HG03095 (cell line): ENCODE measurements around the gene C1orf53.
"Not testable (repeated sequence)": the region's sequence is repeated elsewhere in the genome, so short reads cannot be mapped to it uniquely, and the experiment has no call there.

Experiments
- ATAC-seq: cut with Tn5 transposase; IDR thresholded peaks from one replicate; pipeline ENCODE4 v1.9.1; 2021; ENCODE audit warnings: moderate library complexity; ENCODE audit not compliant: unreplicated experiment

Gene C1orf53

DNA sequence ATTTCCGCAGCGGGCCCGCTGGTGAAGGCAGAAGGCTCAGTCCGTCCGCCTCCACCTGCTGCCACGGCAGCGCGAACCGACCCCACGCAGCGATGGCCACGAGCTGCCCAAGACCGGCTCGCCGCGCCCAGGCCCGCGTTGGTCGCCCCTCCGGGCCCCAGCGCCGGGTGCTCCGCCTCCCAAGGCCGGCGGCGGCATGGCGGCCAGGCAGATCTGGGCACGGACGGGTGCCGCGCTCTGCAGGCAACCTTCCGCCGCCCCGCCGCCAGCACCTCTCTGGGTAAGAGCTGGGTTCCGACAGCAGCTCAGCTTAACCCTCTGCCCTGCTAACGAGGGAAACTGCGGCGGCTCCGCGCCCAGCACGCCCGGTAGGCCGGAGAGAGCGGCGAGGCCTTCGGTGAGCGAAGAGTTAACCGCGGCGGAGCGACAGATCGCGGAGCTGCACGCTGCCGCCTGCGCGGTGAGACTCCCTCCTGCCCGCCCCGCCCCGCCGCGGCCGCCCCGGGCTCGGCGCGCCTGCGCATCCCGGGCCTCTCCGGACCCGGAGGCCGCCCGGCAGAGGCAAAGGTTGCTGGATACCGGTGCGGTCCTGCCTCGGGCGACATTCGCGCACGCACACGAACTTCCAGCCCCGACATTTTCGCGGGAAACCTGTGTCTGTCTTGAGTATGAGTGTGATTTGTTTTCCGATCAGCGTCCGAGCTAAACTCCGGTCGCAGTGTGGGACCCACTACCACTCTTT is at the start of gene C1orf53:
TSS of gene C1orf53 (plus strand) at position 177 of the 742 bp plus-strand sequence. CDS start at position 197, 20 bp downstream.
- ATAC-seq: peak; percentile 98

DNA sequence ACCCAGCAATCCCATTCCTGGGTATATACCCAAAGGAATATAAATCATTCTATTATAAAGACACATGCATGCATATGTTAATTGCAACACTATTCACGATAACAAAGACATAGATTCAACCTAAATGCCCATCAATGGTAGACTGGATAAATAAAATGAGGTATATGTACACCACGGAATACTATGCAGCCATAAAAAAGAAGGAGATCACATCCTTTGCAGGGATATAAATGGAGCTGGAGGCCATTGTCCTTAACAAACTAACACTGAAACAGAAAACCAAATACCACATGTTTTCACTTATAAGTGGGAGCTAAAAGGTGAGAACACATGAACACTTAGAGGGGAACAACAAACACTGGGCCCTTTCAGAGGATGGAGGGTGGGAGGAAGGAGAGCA is 46.7 kb upstream of the C1orf53 start:
- not testable (repeated sequence) for ATAC-seq

DNA sequence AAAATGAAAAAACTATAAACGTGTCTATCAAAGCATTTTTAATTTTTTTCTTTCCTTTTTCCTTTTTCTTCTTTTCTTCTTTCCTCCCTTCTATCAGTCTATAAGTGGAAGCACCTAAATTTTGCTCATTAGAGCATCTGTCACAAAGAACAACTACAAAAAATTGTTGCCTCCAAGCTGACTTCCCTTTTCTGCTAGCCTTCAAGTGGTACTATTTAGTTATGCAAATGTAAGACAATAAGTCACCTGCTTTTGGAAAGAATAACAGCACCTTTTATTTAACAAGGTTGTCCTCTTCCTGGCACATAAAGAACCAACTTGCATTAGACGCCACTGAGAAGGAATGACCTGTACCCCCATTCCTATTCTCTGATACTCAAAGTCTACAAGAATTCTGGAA is 45.0 kb upstream of the C1orf53 start:
- no peak for ATAC-seq

DNA sequence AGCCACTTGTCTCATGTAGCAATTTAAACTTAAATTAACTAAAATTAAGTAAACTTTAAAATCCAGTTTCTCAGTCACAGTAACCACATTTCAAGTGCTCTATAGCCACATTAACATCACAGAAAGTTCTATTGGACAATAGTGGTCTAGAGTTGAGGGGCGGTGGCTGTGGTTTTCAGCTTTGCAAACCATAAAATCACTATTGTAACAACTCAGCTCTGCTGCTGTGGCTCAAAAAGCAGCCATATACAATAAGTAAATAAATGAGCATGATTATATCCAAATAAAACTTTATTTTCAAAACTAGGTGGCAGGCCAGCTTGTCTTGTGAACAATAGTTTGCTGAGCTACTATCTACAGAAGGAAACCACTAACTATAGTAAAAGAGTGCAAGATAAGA is 43.4 kb upstream of the C1orf53 start:
- ATAC-seq: no peak

DNA sequence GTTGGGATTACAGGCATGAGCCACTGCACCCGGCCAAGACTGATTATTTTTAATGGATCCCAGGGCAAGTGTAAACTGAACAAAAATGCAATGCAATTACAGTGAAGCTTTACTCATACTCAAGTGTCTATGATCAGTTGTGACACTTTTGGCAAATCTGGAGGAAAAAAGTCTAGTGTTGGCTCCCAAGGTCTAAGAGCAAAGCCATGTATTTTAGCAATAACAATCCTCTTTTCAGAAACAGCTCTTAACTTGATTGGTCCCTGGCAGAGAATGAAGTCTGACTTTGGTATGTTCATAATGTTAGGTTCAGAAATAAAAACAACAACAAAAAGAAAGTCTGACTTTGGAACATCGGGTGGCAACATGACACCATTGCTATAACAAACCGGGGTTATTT is 40.2 kb upstream of the C1orf53 start:
- ATAC-seq: no peak

DNA sequence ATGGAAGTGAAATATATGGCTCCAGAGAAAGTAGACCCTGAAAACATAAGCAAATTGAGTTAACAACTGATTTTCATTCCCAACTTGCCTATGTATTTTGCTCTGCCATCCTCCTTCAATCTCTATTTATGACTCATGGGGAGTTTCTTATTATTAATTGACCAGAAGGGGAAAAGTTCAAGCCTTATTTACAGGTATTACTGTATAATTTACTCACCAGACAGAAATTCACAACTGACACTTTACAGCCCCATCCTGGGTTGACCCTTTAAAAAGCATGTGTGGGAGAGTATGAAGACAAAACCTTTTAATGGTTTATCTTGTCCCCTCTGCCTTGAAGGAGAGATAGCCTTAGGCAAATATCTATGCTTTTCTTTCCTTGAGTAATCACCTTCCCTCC is 39.8 kb upstream of the C1orf53 start:
- ATAC-seq: no peak

DNA sequence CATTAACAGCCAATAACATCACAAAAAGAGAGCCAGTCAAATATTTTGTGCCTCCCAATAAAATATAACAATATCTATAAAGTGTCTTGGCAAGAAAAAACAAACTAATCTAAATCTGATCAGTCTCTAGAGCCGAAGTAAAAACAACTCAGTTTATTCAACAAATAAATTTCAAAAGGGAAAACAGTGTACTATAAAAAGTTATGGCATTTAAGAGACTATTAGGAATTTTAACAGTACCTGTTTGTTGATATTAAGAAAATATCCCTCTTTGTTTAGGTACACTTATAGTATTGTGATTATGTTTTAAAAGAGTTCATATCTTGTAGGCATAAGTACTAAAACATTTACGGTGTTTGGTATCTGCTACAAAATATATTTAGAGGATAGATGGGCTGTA is 36.6 kb upstream of the C1orf53 start:
- no peak for ATAC-seq

DNA sequence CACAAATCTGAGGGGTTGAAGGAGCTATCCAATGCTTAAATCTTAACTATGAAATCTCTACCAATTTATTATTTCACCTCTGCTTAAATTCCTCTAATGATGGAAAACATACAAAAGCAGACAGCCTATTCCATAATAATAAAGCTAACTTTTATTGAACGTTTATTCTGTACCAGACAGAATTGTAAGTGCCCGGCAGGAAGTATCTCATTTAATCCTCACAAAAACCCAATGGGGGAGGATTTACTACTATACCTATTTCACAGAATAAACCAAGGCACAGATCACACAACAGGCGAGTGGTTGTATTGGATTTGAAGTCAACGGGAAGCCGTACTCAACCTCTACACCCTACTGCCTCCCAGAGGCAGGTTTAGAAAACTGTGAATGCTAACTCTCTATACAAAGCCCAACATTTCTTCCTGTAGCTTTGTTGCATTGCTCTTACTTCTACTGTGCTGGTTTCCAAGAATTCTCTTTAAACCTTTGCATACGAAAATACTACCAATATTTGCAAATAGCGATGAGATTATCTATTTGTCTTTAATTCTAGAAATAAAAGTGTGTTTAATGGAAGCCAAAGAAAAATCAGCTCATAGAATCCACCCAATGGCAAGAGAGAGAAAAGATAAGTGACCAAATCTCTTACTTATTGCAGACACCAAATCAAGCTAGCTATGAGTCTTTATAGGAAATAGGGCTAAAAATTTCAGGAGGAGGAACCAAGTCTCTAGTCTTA is 33.5 kb upstream of the C1orf53 start:
- ATAC-seq: peak; percentile 87

DNA sequence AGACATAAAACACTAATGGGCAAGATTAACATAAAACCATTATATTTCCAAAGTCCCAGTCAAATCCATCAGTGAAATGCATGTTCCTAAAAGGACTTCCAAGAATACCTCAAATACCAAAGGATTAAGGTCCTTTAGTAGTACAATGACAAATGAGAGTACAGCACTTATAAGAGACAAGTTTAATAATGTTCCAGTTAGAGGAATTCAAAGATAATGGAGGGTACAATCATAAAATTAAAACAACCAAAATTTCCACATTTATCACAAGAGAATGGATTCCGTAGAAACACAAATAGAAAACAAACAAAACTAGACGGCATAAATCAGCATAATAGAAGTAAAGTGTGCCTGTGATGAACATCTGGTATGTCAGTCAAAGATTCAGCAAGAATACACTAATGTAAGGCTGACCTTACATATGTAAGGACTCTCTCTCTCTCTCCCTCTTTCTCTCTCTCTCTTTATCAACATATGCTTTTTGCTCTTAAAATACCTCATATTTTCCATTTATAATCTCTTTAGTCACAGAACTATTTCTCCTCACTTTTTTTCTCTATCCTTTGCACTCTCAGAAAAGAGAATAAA is 32.8 kb upstream of the C1orf53 start:
- ATAC-seq: no peak

DNA sequence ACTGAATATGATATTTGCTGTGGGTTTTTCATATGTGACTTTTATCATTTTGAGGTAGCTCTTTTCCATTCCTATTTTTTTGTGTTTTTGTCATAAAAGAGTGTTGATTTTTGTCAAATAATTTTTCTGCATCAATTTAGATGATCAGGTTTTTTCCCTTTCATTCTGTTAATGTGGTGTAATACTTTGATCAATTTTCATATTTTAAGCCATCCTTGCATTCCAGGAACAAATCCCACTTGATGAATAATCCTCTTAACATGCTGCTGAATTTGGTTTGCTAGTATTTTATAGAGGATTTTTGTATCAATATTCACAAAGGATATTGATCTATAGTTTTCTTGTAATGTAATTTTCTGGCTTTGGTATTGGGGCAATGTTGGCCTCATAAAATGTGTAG is 25.5 kb upstream of the C1orf53 start:
- ATAC-seq: no peak

DNA sequence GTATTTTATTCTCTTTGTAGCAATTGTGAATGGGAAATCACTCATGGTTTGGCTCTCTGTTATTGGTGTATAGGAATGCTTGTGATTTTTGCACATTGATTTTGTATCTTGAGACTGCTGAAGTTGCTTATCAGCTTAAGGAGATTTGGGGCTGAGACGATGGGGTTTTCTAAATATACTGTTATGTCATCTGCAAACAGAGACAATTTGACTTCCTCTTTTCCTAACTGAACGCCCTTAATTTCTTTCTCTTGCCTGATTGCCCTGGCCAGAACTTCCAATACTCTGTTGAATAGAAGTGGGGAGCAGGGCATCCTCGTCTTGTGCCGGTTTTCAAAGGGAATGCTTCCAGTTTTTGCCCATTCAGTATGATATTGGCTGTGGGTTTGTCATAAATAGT is 22.0 kb upstream of the C1orf53 start:
- ATAC-seq: not testable (repeated sequence)

DNA sequence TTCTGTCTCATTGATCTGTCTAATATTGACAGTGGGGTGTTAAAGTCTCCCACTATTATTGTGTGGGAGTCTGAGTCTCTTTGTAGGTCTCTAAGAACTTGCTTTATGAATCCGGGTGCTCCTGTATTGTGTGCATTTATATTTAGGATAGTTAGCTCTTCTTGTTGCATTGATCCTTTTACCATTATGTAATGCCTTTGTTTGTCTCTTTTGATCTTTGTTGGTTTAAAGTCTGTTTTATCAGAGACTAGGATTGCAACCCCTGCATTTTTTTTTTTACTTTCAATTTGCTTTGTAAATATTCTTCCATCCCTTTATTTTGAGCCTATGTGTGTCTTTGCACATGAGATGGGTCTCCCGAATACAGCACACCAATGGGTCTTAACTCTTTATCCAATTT is 20.2 kb upstream of the C1orf53 start:
- not testable (repeated sequence) for ATAC-seq

DNA sequence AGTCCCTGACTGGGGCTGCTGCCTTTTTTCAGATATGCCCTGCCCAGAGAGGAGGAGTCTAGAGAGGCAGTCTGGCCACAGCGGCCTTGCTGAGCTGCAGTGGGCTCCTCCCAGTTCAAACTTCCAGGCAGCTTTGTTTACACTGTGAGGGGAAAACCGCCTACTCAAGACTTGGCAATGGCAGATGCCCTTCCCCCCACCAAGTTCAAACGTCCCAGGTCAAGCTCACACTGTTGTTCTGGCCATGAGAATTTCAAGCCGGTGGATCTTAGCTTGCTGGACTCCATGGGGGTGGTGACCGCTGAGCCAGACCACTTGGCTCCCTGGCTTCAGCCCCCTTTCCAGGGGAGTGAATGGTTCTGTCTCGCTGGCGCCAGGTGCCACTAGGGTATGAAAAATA is 18.3 kb upstream of the C1orf53 start:
- no peak for ATAC-seq

DNA sequence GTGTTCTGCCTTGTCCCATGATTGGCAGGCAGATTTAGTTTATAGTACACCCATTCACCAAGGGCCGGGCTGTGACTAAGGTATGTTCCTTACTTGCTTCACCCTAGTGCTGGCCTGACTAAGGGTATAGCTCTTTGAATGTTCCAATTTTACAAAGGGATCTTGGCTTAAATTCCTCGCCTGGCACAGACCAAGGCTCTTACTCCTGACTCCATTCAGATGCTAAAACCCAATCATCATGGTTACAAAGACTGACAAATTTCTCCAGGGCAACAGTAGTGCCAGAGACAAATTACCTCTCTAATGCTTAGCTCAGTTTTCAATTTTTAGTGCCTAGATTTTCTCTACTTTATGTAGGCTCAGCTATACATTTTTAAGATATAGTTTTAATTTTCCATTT is 11.5 kb upstream of the C1orf53 start:
- ATAC-seq: no peak

DNA sequence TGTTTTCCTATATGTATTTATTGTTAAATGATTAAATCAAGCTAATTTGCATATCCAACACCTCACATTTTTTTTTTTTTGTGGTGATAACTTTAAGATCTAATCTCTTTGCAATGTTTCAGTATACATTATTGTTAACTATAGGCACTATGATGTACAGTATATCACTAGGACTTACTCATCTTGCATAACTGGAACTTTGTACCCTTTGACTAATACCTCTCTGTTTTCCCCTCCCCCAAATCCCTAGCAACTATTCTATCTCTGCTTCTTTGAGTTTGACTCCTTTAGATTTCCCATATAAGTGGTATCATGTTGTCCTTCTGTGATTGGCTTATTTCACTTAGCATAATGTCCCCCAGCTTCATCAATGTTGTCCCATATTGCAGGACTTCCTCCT is 9.7 kb upstream of the C1orf53 start:
- no peak for ATAC-seq

DNA sequence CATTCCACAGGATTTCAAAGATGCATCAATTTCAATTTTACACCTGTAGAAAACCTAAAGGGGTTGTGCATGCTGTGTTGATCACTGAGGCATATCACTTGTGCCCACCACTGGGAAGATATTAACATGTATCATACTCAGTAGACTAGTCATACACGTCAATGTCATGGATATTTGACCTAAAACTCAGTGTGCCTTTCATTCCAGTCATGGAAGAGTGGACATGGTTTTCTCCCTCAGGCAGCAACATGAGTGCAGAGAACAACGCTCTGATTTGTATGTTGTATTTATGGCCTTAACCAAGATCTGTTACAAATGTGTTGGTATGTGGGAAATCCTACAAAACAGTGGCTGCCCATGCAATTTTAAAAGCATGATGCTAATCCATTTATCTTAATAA is 6.1 kb upstream of the C1orf53 start:
- no peak for ATAC-seq

DNA sequence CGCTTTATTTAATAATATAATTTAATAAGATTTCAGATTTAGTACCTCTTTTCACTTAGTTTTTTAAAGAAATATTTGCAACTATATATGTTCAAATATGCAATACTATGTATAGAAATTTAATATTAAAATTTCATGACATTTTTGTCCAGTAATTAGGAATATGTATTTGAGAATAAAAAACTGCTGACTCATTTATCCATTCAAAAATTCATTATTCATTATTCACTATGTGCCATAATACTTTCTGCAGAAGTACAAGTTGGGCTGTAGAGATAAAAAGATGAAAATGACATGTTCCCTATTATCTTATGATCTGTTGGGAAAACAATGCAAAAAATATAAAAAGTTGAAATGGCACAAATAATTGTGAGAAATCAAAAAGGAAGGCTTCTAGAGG is 3.4 kb upstream of the C1orf53 start:
- no peak for ATAC-seq

DNA sequence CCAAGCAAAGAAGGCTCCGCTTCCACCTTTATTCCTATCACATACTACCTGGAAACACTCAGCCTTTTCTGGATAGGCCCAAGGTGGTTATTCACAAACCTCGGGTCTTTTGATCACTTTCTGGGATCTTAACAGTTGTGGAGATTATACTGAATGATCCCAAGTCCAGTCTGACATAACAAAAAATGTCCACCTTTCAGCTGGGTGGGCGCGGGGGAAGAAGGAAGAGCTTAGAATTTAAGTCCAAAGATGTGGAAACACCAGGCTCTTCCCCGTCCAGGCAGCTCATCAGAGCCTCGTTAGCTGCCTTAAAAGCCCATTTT is 338 bp upstream of the C1orf53 start:
- ATAC-seq: no peak

DNA sequence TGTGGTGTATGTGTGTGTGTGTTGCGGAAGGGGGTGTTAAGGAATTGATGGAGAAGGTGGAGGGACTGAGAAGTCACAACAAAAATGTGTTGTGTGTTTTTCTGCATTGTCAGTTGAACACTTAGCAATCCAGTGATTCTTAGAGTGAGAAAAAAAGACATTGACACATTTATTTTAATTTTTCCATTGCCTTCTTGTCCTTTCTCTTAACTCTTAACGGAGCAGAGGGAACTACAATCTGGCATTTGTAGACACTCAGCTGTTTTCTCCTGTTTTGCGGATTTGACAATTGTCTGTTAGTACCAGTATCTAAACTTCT is 725 bp downstream of the C1orf53 start:
- ATAC-seq: no peak

DNA sequence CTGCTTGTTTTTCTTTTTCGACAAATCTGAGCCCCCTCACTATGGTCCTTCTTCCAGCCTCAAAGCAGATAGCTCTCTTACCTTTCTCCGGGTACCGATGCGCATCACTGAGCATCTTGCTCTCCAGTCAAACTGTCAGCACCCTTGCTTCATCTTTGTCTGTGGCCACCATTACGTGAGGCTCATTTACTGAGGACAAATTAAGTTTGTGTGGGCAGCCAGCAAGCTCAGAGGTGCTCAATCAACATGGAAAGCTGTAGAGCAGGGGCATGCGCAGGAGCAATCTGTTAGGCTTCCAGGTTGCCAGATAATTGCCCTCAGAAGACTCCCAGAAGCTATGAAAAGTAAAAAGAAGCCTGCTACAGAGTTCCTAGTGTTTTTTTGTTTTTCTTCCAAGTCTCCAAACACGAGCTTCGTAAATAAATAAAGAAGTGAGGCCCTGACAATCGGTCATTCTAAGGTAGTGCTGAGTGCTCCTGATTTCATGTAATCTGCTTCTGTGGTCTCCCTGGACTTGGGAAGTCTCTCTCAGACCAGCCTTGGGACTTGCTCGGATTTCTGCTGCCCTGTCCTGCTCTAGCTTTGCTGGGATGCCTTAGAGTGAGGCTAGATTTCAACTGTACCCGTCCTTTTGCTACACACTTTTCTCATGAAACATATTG is 1.8 kb downstream of the C1orf53 start:
- ATAC-seq: no peak

DNA sequence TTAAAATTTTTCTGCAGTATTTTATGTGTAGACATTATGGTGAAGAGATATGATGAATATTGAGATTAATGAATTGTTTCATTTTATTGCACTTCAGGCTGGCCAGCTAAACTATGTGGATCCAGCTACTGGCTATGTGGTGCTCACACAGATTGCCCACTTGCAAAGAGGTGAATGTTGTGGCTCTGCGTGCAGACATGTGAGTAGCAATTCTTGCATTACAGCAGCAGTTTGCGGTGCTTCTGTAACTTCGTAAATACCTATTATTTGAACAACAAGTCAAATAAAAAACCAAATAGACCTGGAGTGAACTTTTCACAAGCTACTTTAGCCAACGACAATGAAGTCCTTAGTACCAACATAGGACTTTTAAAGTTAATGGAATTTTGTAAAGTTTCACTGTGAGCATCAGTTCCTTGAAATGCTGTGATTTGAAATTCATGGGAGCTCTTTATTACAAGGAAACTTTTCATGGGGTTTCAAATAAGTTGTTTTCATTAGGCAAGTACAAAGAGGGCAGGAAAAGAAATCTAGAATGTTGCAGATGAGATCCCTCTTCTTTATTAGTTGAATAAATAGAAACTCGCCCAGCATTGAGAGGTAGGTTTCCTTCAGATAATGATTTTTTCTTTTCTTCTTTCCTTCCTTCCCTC is 3.4 kb downstream of the C1orf53 start:
- no peak for ATAC-seq
